Keratinocyte (primary cell): ENCODE data around the gene CRTC2.

ENCODE experiments used
- CTCF ChIP-seq, 3 experiments: IDR thresholded peaks in 1 of 3; conservative IDR thresholded peaks in 1 of 3; optimal IDR thresholded peaks in 1 of 3; 2 replicates in 2 of 3; 3 replicates in 1 of 3; pipeline versions ENCODE3 to v1.5.1; 2011; ENCODE audit warnings: low read length in 3 of 3, mild to moderate bottlenecking in 3 of 3, moderate library complexity in 2 of 3, control low read depth in 1 of 3, inconsistent platforms in 1 of 3; ENCODE audit not compliant: insufficient read depth in 2 of 3; ENCODE audit errors: extremely low read depth in 1 of 3
- EZH2 ChIP-seq: IDR thresholded peaks from one replicate; pipeline ENCODE4 v1.6.1; 2012; ENCODE audit warnings: inconsistent platforms, mild to moderate bottlenecking, low read length, moderate library complexity

GRCh38 chr1:153940756-153941155 lies 17.7 kb downstream of the CRTC2 start:
- TF ChIP-seq CTCF (optimal IDR thresholded peaks at IDR 0.05 in 1 of 3, IDR thresholded peaks at IDR 0.05 in 1 of 3, conservative IDR thresholded peaks at IDR 0.05 in 1 of 3; ENCODE audit: extremely low read depth in 1 of 3, insufficient read depth in 2 of 3, low read length in 3 of 3) (no peak), EZH2 (no peak)
